ENCODE measurements around the gene SNAI1. TPM values are rescaled to one million over a fixed set of nuclear protein-coding genes. Genes with fewer than 3 reads are reported as not detected.
"Not testable (repeated sequence)": the region's sequence is repeated elsewhere in the genome, so short reads cannot be mapped to it uniquely, and the experiment has no call there.

SNAI1 gene
- total and polyA plus RNA-seq, 8 donors, result 0.31 to 2.9 (median 0.98) TPM

DNA sequence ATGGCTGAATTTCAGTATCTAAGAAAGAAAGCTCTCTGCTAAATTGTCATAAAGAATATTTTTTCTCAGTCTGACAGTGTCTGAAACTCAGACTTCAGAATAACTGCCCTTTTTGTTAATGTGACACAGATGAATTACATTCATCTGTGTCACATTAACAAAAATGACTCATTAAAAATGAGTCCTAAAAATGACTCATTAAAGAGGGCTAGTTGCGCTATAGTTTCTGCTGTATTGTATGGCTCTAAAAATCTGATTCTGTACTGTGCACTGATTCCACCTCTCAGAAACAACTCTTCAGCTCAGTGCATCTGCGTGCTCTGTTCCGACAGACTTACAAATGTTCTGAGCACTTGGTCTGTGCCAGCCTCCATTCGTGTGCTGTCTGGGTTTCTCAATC lies 31.6 kb upstream of the SNAI1 start:
- ATAC-seq (no peak), DNase-seq (peak in 1 of 6 donors; percentile 4), FAIRE-seq (no peak)
- Histone ChIP-seq H3K9me3 (no peaks in the 10 kb centered on the region), H3K27ac (no peak overlapping the region), H3K27me3 (no peaks in the 10 kb centered on the region), H3K4me3 (no peak overlapping the region), H3K4me1 (no peaks in the 10 kb centered on the region), H3K36me3 (peaks cover 12 to 76% (median 34%) of the 10 kb centered on the region in 3 donors)
- TF ChIP-seq, protein P1, sequence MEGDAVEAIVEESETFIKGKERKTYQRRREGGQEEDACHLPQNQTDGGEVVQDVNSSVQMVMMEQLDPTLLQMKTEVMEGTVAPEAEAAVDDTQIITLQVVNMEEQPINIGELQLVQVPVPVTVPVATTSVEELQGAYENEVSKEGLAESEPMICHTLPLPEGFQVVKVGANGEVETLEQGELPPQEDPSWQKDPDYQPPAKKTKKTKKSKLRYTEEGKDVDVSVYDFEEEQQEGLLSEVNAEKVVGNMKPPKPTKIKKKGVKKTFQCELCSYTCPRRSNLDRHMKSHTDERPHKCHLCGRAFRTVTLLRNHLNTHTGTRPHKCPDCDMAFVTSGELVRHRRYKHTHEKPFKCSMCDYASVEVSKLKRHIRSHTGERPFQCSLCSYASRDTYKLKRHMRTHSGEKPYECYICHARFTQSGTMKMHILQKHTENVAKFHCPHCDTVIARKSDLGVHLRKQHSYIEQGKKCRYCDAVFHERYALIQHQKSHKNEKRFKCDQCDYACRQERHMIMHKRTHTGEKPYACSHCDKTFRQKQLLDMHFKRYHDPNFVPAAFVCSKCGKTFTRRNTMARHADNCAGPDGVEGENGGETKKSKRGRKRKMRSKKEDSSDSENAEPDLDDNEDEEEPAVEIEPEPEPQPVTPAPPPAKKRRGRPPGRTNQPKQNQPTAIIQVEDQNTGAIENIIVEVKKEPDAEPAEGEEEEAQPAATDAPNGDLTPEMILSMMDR (IDR thresholded peaks at IDR 0.05), result no peak
- 90 to 96% methylated on average over 4 of the region's 4 CpGs for WGBS, 2 donors
- intact Hi-C loops (cut with DNase I), result no loop called here

DNA sequence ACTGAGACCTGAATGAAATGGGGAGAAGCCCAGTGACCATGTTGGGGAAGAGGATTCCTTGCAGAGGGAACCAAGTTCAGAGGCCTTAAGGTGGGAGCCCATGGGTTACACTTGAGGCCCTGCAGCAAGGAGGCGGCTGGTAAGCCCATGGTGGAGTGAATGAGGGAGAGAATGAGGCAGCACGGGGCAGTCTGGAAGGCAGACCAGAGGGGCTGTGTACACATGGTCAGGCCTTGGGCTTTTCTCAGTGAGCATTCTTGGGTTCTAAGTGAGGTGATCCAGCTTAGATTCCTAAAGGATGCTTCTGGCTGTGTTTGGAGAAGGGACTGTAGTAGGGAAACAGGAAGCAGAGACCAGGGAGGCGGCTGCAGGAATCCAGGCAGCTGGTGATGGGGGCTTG lies 27.6 kb upstream of the SNAI1 start:
- Histone ChIP-seq H3K4me1 (no peaks in the 10 kb centered on the region), H3K27me3 (no peaks in the 10 kb centered on the region), H3K9me3 (no peaks in the 10 kb centered on the region), H3K4me3 (no peak overlapping the region), H3K27ac (no peak overlapping the region), H3K36me3 (peaks cover 0 to 45% (median 21%) of the 10 kb centered on the region in 3 donors)
- TF ChIP-seq, protein P1 (IDR thresholded peaks at IDR 0.05), result no peak
- FAIRE-seq (no peak), ATAC-seq (no peak), DNase-seq (peak in 1 of 6 donors; percentile 24)
- 93 to 96% methylated on average over 3 of the region's 3 CpGs for WGBS, 2 donors
- intact Hi-C loops (cut with DNase I), result no loop called here

DNA sequence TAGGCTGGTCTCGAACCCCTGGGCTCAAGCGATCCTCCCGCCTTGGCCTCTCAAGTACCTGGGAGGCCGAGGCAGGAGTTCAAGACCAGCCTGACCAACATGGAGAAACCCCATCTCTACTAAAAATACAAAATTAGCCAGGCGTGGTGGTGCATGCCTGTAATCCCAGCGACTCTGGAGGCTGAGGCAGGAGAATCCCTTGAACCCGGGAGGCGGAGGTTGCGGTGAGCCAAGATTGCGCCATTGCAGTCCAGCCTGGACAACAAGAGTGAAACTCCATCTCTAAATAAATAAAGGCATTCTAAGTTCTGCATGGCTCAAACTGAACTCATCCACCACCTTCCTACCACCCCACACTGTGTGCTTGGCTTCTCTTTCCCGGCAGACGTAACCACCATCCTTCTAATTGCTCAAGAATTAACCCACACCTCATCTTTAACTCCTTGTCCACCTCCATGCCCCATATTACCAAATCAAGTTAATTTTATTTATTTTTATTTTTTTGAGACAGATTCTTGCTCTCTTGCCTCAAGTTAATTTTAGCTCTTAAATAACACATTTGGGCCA lies 26.9 kb upstream of the SNAI1 start:
- H3K27me3 ChIP-seq; H3K9me3 ChIP-seq; intact Hi-C loops (cut with DNase I); FAIRE-seq; H3K27ac ChIP-seq; ATAC-seq; H3K4me1 ChIP-seq; H3K4me3 ChIP-seq: not testable (repeated sequence)
- WGBS, 2 donors, result 90 to 91% methylated on average over 12 of the region's 12 CpGs
- peaks cover 0 to 38% (median 16%) of the 10 kb centered on the region in 3 donors for H3K36me3 ChIP-seq
- peak in 1 of 6 donors; percentile 13 for DNase-seq

DNA sequence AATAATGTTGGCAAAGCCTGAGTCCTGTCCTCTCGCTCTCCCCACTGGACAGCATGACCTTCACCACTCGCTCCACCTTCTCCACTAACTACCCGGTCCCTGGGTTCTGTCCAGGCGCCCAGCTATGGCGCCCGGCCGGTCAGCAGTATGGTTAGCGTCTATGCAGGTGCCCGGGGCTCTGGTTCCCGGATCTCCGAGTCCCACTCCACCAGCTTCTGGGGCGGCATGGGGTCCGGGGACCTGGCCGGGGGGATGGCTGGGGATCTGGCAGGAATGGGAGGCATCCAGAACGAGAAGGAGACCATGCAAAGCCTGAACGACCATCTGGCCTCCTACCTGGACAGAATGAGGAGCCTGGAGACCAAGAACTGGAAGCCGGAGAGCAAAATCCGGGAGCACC lies 26.1 kb upstream of the SNAI1 start:
- no peaks in the 10 kb centered on the region for H3K27me3 ChIP-seq
- peaks cover 0 to 32% (median 12%) of the 10 kb centered on the region in 3 donors for H3K36me3 ChIP-seq
- H3K4me3 ChIP-seq, result no peak overlapping the region
- intact Hi-C loops (cut with DNase I), result no loop called here
- no peak overlapping the region for H3K27ac ChIP-seq
- ATAC-seq (no peak), DNase-seq (peak in 1 of 6 donors; percentile 64), FAIRE-seq (no peak)
- no peaks in the 10 kb centered on the region for H3K4me1 ChIP-seq
- WGBS, 2 donors, result 91 to 93% methylated on average over 18 of the region's 18 CpGs
- no peaks in the 10 kb centered on the region for H3K9me3 ChIP-seq
- TF ChIP-seq, protein P1 (IDR thresholded peaks at IDR 0.05), result no peak

DNA sequence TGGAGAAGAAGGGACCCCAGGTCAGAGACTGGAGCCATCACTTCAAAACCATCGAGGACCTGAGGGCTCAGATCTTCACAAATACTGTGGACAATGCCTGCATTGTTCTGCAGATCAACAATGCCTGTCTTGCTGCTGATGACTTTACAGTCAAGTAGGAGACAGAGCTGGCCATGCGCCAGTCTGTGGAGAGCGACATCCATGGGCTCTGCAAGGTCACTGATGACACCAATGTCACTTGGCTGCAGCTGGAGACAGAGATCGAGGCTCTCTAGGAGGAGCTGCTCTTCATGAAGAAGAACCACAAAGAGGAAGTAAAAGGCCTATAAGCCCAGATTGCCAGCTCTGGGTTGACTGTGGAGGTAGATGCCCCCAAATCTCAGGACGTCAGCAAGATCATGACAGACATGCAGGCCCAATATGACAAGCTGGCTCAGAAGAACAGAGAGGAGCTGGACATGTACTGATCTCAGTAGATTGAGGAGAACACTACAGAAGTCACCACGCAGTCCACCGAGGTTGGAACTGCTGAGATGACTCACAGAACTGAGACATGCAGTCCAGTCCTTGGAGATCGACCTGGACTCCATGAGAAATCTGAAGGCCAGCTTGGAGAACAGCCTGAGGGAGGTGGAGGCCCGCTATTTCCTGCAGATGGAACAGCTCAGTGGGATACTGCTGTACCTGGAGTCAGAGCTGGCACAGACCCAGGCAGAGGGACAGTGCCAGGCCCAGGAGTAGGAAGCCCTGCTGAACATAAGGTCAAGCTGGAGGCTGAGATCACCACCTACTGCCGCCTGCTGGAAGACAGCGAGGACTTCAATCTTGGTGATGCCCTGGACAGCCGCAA lies 25.5 kb upstream of the SNAI1 start:
- intact Hi-C loops (cut with DNase I); H3K9me3 ChIP-seq; H3K4me3 ChIP-seq; ATAC-seq; FAIRE-seq; H3K4me1 ChIP-seq; H3K27ac ChIP-seq; H3K27me3 ChIP-seq: not testable (repeated sequence)
- peaks cover 0 to 26% (median 6%) of the 10 kb centered on the region in 3 donors for H3K36me3 ChIP-seq
- peak in 3 of 6 donors; percentile 53 to 68 (median 64) for DNase-seq
- 82 to 83% methylated on average over 12 of the region's 12 CpGs for WGBS, 2 donors

DNA sequence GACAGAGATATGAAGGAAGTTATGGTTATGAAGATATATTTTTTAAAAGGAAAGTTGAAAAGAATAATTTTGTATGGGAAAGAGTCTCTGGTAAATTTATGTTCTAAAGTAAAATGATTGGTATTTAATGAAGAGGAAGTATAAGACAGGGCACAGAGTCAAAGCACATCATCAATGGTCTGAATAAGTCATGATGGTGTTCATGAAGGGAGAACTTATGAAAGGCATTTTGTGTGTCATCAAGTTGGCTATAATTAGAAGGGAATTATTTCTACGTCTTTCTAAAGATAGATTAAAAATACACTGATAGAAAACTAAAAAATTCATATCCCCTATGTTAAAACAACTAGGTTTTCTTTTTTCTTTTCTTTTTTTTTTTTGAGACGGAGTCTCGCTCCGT lies 21.4 kb upstream of the SNAI1 start:
- Histone ChIP-seq H3K9me3 (no peaks in the 10 kb centered on the region), H3K36me3 (no peaks in the 10 kb centered on the region), H3K27me3 (no peaks in the 10 kb centered on the region), H3K4me3 (no peak overlapping the region), H3K4me1 (no peaks in the 10 kb centered on the region), H3K27ac (no peak overlapping the region)
- FAIRE-seq, result no peak
- TF ChIP-seq, protein P1 (IDR thresholded peaks at IDR 0.05), result no peak
- no peak for DNase-seq
- intact Hi-C loops (cut with DNase I), result no loop called here
- no peak for ATAC-seq
- 87 to 93% methylated on average over 4 of the region's 4 CpGs for WGBS, 2 donors
